ENCODE data around the gene UCP2.

The UCP2 gene

DNA sequence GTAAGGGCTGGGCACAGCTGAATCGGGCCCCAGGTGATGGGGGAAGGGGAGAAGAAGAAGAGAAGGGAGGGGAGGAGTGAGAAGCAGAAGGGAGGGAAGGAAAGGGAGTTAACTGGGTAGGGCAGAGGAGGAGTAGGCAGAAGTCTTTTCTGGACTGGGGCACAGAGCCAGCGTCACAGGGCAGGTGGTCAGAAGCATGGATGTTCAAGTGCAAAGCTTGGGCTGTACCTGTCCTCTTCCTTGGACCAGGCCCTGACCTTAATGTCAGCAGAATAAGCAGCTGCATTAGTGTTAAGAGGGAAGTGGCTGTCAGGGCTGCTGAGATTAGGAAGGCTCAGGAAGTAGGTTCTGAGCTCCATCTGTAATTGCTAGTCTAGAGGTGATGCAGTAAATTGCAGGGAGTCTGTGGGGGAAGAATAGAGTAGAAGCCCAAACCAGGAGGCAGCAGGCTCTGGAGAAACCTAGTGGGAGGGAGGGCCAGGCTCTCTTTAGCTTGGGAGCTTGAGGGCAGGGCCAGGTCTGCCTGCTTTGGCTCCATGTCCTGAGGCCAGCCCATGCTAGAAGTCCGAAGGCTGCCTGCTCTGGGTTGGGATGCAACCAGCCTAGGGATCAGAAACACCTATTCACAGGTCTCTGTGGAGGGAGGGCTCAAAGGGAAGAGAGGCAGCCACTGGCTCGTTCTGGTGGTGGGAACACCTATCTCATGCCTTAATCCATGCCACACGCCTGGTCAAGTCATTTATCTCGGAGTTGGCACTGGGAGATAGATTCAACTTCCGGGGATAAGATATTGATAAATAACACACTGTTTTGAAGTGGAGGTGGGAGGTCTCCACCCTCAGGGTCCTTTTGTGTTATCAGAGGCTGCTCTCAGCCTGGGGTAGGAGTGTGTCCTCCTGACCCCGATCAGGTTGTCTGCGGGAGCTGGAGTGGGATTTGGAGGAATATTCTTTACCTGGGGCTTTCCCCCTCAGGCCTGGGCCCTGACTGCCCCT is 28.0 kb upstream of the UCP2 start:
- H3K9ac ChIP-seq, result no peak overlapping the region; the same call in 1 of the 2 replicates
- no peaks in the 10 kb centered on the region for H4K20me1 ChIP-seq
- H3K4me1 ChIP-seq, result peaks cover 75% of the 10 kb centered on the region
- no peaks in the 10 kb centered on the region for H3K27me3 ChIP-seq
- peak overlapping the region; percentile 37; the same call in 1 of the 2 replicates for H3K27ac ChIP-seq
- H3K9me3 ChIP-seq, result no peaks in the 10 kb centered on the region
- H3K4me2 ChIP-seq, result peak overlapping the region; percentile 72
- peaks cover 23% of the 10 kb centered on the region for H3K36me3 ChIP-seq
- TF ChIP-seq Cebpa-rat (IDR thresholded peaks at IDR 0.05), result no peak
- H3K4me3 ChIP-seq, result no peak overlapping the region

DNA sequence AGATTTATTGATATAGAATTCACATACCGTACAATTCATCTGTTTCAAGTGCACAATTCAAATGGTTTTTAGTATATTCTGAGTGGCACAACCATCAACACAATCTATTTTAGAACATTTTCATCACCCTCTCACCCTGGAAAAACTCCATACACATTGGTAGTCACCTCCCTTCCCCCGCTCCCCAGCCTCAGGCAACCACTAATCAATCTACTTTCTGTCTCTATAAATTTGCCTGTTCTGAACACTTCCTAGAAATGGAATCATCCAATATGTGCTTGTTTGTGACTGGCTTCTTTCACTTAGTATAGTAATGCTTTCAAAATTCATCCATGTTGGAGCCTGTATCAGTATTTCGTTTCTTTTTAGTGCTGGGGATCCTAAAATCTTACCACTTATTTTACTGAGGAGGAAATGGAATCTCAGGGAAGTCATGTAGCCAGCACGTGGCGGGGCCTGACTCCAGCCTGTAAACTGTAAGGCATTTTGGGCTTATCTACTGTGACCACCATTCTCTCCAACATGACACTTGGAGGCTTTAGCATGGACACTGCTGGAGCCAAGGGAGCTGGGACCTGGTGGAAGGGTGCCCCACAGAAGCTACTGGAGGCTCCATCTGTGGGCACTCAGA is 27.1 kb upstream of the UCP2 start:
- peaks cover 22% of the 10 kb centered on the region for H3K36me3 ChIP-seq
- H3K27ac ChIP-seq, result peak overlapping the region; percentile 37; the same call in 1 of the 2 replicates
- H4K20me1 ChIP-seq, result no peaks in the 10 kb centered on the region
- H3K4me1 ChIP-seq, result peaks cover 72% of the 10 kb centered on the region
- TF ChIP-seq Cebpa-rat (IDR thresholded peaks at IDR 0.05), result no peak
- peak overlapping the region; percentile 72; the same call in 1 of the 2 replicates for H3K4me2 ChIP-seq
- H3K9me3 ChIP-seq, result no peaks in the 10 kb centered on the region
- H3K27me3 ChIP-seq, result no peaks in the 10 kb centered on the region
- H3K4me3 ChIP-seq, result no peak overlapping the region
- H3K9ac ChIP-seq, result no peak overlapping the region

DNA sequence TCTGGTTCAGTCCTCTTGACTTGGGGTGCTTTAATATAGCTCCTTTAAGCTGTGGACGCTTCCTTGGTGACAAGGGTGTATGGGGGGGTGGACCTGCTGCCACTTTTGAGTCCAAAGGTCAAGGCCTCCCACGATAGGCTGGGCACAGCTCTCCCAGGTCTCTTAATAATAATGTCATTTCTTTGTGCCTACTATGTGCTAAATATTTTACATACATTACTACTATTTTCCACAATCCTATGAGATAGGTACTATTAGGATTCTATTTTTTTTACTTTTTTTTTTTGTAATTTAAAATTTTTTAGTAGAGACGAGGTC is 26.5 kb upstream of the UCP2 start:
- no peak overlapping the region for H3K27ac ChIP-seq
- H3K9ac ChIP-seq, result 0 out of 2 replicates have a peak overlapping the region, but pooled peaks have one; percentile 28
- no peaks in the 10 kb centered on the region for H3K9me3 ChIP-seq
- H3K4me1 ChIP-seq, result peaks cover 66% of the 10 kb centered on the region
- H3K27me3 ChIP-seq, result no peaks in the 10 kb centered on the region
- no peaks in the 10 kb centered on the region for H4K20me1 ChIP-seq
- H3K4me2 ChIP-seq, result peak overlapping the region; percentile 52
- no peak overlapping the region for H3K4me3 ChIP-seq
- H3K36me3 ChIP-seq, result peaks cover 22% of the 10 kb centered on the region
- TF ChIP-seq Cebpa-rat (IDR thresholded peaks at IDR 0.05), result no peak

DNA sequence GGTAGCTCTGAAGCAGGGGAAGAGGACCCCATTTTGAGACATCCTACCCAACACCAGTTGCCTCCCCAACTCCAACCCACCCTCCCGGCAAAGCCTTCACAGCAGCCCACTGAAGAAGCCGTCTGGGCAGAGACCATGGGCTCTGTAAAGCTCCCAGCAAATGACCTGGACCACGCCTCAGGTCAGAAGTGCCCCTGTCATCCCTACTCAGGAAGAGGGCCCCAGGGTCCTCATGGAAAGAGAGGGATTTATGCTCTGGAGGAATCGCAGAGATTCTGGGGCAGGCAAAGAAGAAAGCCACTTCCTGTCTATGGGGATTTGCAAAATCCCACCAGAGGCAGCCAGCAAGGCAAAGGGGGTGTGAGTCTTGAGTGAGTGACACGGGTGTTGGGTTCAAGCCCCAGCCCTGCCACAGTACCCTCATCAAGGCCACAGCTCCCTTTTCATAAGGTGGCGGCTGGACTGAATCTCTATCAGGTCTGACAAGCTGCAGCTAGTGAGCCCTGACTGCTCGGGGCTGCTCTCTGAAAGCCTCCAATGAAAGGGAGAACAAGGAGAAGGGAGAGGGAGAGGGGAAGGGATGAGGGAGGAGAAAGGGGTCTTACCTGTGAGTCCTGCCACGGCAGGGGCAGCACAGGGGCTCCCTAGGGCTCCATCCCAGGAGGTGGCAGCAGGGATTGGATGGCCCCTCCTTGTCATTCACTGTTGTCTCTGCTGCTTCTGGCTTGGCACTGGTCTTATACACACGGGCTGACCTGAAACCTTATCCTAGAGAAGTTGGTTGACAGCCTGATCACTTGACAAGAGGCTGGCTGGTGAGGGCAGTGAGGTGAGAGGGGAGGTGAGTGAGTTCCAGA is 26.0 kb upstream of the UCP2 start, which contains the start of gene UCP3:
Gene UCP3, minus strand, starts transcription at position 713 of the 857 bp plus-strand sequence. CDS start 2,043 bp downstream, outside the sequence.
- peaks cover 60% of the 10 kb centered on the region for H3K4me1 ChIP-seq
- H3K4me3 ChIP-seq, result no peak within 1 kb of the TSS
- peak within 1 kb of the TSS; percentile 56; the same call in 1 of the 2 replicates for H3K27ac ChIP-seq
- 0 out of 2 replicates have a peak within 1 kb of the TSS, but pooled peaks have one; percentile 28 for H3K9ac ChIP-seq
- peak within 1 kb of the TSS; percentile 52 for H3K4me2 ChIP-seq
- H4K20me1 ChIP-seq, result no peaks in the 10 kb centered on the region
- no peaks in the 10 kb centered on the region for H3K9me3 ChIP-seq
- no peaks in the 10 kb centered on the region for H3K27me3 ChIP-seq
- peaks cover 22% of the 10 kb centered on the region for H3K36me3 ChIP-seq
- TF ChIP-seq Cebpa-rat (IDR thresholded peaks at IDR 0.05), result no peak

DNA sequence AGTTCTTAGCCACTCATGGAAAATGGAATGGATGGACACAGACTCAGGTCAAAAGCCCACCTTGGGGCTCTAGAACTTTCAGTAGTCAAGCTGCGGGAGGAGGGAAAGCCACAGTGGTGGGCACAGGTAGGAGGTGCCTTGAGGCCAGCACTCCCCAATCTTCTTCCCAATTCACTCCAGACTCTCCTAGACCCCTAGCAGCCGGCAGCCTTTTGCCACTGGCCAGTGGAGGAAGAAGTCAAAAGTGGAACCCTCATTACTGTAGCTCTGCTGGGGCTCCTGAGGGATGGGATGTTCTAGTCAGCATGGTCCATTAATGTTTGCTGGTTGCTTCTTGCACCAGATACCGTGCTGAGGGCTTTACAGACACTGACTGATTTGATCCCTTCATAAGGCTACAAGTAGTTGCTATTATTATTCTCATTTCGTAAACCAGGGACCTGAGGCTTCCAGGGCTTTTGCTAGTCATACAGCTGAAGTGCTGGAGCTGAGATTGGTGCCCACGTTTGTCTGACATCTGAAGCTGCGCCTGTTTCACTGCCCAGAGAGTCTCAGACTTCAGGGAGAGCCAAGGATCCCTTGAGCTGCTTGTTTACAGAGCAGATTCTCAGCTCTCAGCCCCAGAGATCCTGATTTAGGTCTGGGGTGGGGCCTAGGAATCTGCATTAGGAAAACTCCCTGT is 25.2 kb upstream of the UCP2 start:
- Histone ChIP-seq H3K4me1 (peaks cover 53% of the 10 kb centered on the region), H3K9me3 (no peaks in the 10 kb centered on the region), H4K20me1 (no peaks in the 10 kb centered on the region), H3K4me2 (no peak overlapping the region), H3K4me3 (no peak overlapping the region), H3K9ac (no peak overlapping the region), H3K27me3 (no peaks in the 10 kb centered on the region), H3K27ac (no peak overlapping the region), H3K36me3 (peaks cover 20% of the 10 kb centered on the region)
- no peak for TF ChIP-seq Cebpa-rat (IDR thresholded peaks at IDR 0.05)

DNA sequence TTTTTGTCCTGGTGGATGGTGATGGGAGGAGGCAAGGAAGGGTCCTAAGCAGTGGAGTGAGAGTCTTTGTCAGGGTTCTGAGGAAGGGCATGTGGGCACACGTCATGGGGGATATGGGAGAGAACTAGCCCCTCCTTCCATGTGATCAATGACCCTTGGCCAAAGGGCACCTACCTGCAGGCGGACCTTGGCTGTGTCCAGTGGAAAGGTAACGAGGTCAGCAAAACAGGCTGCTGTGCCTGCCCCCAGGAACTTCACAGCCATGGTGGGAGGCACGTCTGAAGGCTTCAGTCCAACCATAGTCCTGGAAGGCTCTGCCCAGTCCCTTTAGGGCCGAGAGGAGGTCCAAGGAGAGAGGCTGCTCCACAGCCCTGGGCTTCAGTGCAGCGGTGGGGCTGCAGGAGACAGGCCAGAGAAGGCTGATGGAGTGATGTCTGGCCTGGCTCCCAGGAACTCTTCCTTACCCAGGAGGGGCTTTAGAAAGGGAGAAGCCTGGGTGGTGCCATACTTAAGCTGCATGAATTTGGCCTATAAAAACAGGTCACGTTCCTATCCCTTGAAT is 24.2 kb upstream of the UCP2 start:
- Histone ChIP-seq H3K9ac (no peak overlapping the region), H3K27ac (no peak overlapping the region), H3K4me1 (peaks cover 43% of the 10 kb centered on the region), H3K27me3 (no peaks in the 10 kb centered on the region), H3K4me2 (no peak overlapping the region), H4K20me1 (no peaks in the 10 kb centered on the region), H3K4me3 (no peak overlapping the region), H3K36me3 (peaks cover 18% of the 10 kb centered on the region), H3K9me3 (no peaks in the 10 kb centered on the region)
- TF ChIP-seq Cebpa-rat (IDR thresholded peaks at IDR 0.05), result no peak

DNA sequence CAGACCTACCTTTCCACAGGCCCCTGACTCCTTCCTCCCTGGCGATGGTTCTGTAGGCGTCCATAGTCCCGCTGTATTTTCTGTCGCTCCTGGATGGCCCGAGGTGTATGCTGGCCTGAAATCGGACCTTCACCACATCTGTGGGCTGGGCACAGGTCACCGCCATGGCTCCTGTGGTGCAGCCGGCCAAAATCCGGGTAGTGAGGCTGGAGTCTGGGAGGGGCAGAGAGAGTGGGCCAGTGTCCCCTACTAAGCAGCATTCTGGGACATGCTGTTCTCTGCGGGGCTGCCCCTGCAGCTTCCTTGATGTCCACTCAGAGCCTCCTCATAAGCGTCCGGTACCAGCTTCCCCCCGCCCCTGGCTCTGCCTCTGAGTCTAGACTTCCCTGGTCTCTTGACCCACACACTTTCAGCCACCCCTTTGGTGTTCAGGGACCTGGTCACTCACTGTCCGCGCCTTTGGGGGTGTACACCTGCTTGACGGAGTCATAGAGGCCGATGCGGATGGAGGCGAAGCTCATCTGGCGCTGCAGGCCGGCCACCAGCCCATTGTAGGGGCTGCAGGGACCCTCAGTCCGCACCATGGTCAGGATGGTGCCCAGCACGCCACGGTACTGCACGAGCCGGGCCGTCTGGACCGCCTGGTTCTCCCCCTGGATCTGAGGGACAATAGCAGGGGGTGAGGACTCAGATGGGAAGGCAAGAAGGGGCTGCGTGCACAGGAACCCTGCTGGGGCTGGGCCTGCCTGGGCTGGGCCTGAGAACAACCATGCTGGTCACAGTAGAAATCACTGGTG is 23.3 kb upstream of the UCP2 start:
- no peak overlapping the region for H3K4me2 ChIP-seq
- no peak overlapping the region for H3K27ac ChIP-seq
- H3K36me3 ChIP-seq, result peaks cover 22% of the 10 kb centered on the region
- H3K4me3 ChIP-seq, result no peak overlapping the region
- H3K9me3 ChIP-seq, result no peaks in the 10 kb centered on the region
- no peaks in the 10 kb centered on the region for H3K27me3 ChIP-seq
- H3K4me1 ChIP-seq, result peaks cover 34% of the 10 kb centered on the region
- H4K20me1 ChIP-seq, result no peaks in the 10 kb centered on the region
- no peak overlapping the region for H3K9ac ChIP-seq
- no peak for TF ChIP-seq Cebpa-rat (IDR thresholded peaks at IDR 0.05)

Data from BLaER1 (cell line).